Keratinocyte (primary cell): ENCODE data around the gene PAPPA2. TPM values are rescaled to one million over a fixed set of nuclear protein-coding genes. Genes with fewer than 3 reads are reported as not detected.

Experiments
- DNase-seq: peaks from one replicate; pipeline ENCODE4 v3.0.0-alpha.2; 2011; ENCODE audit warnings: low read depth, missing footprints, low spot score
- FAIRE-seq: peaks from 2 replicates; lab custom pipeline; 2011; peaks lifted over from hg19 to GRCh38; lab: Jason Lieb, UNC
- H2AFZ ChIP-seq: 2 replicates; pipeline ENCODE4 v1.6.0; 2012; ENCODE audit warnings: low read length, control low read depth, inconsistent platforms; ENCODE audit not compliant: control insufficient read depth
- H3K27ac ChIP-seq: 2 replicates; pipeline ENCODE4 v1.5.1; 2011; ENCODE audit warnings: low read length; ENCODE audit not compliant: control insufficient read depth, insufficient read depth
- H3K27me3 ChIP-seq: 3 replicates; pipeline ENCODE4 v1.6.0; 2011; ENCODE audit warnings: low read length; ENCODE audit not compliant: control insufficient read depth, insufficient read depth; ENCODE audit errors: extremely low read depth
- H3K36me3 ChIP-seq, 2 experiments: 2 replicates in 1 of 2; 3 replicates in 1 of 2; pipeline ENCODE4 v1.5.1; 2011; ENCODE audit warnings: low read length in 2 of 2, mild to moderate bottlenecking in 1 of 2; ENCODE audit not compliant: control insufficient read depth in 2 of 2, insufficient read depth in 2 of 2; ENCODE audit errors: extremely low read depth in 1 of 2
- H3K4me1 ChIP-seq: 3 replicates; pipeline ENCODE4 v1.5.1; 2011; ENCODE audit warnings: low read length; ENCODE audit not compliant: control insufficient read depth, insufficient read depth; ENCODE audit errors: extremely low read depth
- H3K4me2 ChIP-seq: 3 replicates; pipeline ENCODE4 v1.6.0; 2011; ENCODE audit warnings: low read depth, low read length; ENCODE audit not compliant: control insufficient read depth, insufficient read depth; ENCODE audit errors: extremely low read depth
- H3K4me3 ChIP-seq, 3 experiments: fragments of 200-600 bp in 1 of 3; sonication (generic) in 1 of 3; 2 replicates in 2 of 3; 3 replicates in 1 of 3; pipeline ENCODE4 v1.5.1; 2011 to 2016; ENCODE audit warnings: low read length in 3 of 3, mild to moderate bottlenecking in 3 of 3, control low read depth in 2 of 3, inconsistent platforms in 1 of 3, low read depth in 1 of 3, mixed read lengths in 1 of 3, mixed run types in 1 of 3, moderate library complexity in 1 of 3; ENCODE audit not compliant: control insufficient read depth in 2 of 3, insufficient read depth in 2 of 3; ENCODE audit errors: extremely low read depth in 1 of 3
- H3K79me2 ChIP-seq: 2 replicates; pipeline ENCODE4 v1.6.0; 2012; ENCODE audit warnings: low read length; ENCODE audit not compliant: control insufficient read depth, insufficient read depth
- H3K9ac ChIP-seq: 3 replicates; pipeline ENCODE4 v1.6.0; 2011; ENCODE audit warnings: low read length; ENCODE audit not compliant: control insufficient read depth, insufficient read depth; ENCODE audit errors: extremely low read depth
- H3K9me1 ChIP-seq: 3 replicates; pipeline ENCODE4 v1.6.0; 2011; ENCODE audit warnings: low read length; ENCODE audit not compliant: control insufficient read depth, insufficient read depth; ENCODE audit errors: extremely low read depth
- H3K9me3 ChIP-seq: 2 replicates; pipeline ENCODE4 v1.5.1; 2012; ENCODE audit warnings: low read depth, low read length; ENCODE audit not compliant: control insufficient read depth
- H4K20me1 ChIP-seq: 3 replicates; pipeline ENCODE4 v1.6.0; 2011; ENCODE audit warnings: low read length; ENCODE audit not compliant: control insufficient read depth, insufficient read depth; ENCODE audit errors: extremely low read depth
- CTCF ChIP-seq, 3 experiments: IDR thresholded peaks in 1 of 3; conservative IDR thresholded peaks in 1 of 3; optimal IDR thresholded peaks in 1 of 3; 2 replicates in 2 of 3; 3 replicates in 1 of 3; pipeline versions ENCODE3 to v1.5.1; 2011; ENCODE audit warnings: low read length in 3 of 3, mild to moderate bottlenecking in 3 of 3, moderate library complexity in 2 of 3, control low read depth in 1 of 3, inconsistent platforms in 1 of 3; ENCODE audit not compliant: insufficient read depth in 2 of 3; ENCODE audit errors: extremely low read depth in 1 of 3
- EZH2 ChIP-seq: IDR thresholded peaks from one replicate; pipeline ENCODE4 v1.6.1; 2012; ENCODE audit warnings: inconsistent platforms, mild to moderate bottlenecking, low read length, moderate library complexity
- dilution Hi-C: fragments of 300-500 bp; cut with MboI; formaldehyde crosslinking; loops from one replicate; pipeline ENCODE4 v1.7.0; 2020; ENCODE audit warnings: low sequenced_read_pairs; ENCODE audit not compliant: extremely low pct_ligation_motif_present
- polyA plus RNA-seq, 5 experiments: library from polyadenylated mRNA; depleted of rRNA in 3 of 5; stranded (reverse) in 3 of 5; stranded (forward) in 1 of 5; unstranded in 1 of 5; fragments of >200 nt; gene quantifications; 1 replicate in 1 of 5; 2 replicates in 3 of 5; 3 replicates in 1 of 5; pipeline versions ENCODE4 v1.2.1 to v1.2.3, GENCODE V29; 2011 to 2012; ENCODE audit warnings: missing spikeins in 2 of 5, low read depth in 1 of 5, low replicate concordance in 1 of 5

Gene PAPPA2
- polyA plus RNA-seq, 1 donor (not counting 4 experiments of a cell fraction or from before 2014, with no cell fraction given), result 0.07 TPM

- H3K4me1 ChIP-seq, result no peaks in the 10 kb centered on the region
- FAIRE-seq (no peak), DNase-seq (no peak)
- H3K36me3 ChIP-seq, result no peaks in the 10 kb centered on the region
- H3K9me3 ChIP-seq, result no peaks in the 10 kb centered on the region
- no peaks in the 10 kb centered on the region for H3K27me3 ChIP-seq
- dilution Hi-C loops, result no loop called here
- H3K9me1 ChIP-seq, result no peaks in the 10 kb centered on the region
- TF ChIP-seq CTCF (optimal IDR thresholded peaks at IDR 0.05 in 1 of 3, IDR thresholded peaks at IDR 0.05 in 1 of 3, conservative IDR thresholded peaks at IDR 0.05 in 1 of 3; ENCODE audit: extremely low read depth in 1 of 3, insufficient read depth in 2 of 3, low read length in 3 of 3) (no peak), EZH2 (no peak)
- H3K9ac ChIP-seq, result no peak overlapping the region
- H3K79me2 ChIP-seq, result no peaks in the 10 kb centered on the region
- H4K20me1 ChIP-seq, result no peaks in the 10 kb centered on the region
- H3K4me2 ChIP-seq, result no peak overlapping the region
- no peak overlapping the region for H2AFZ ChIP-seq
- no peak overlapping the region for H3K27ac ChIP-seq
- no peak overlapping the region for H3K4me3 ChIP-seq
Observed at GRCh38 chr1:176885341-176885740, 422.4 kb downstream of the PAPPA2 start.

GRCh38 chr1:176885751-176886150, 422.8 kb downstream of the PAPPA2 start:
- H3K4me3 ChIP-seq, result no peak overlapping the region
- no peak for TF ChIP-seq CTCF (optimal IDR thresholded peaks at IDR 0.05 in 1 of 3, IDR thresholded peaks at IDR 0.05 in 1 of 3, conservative IDR thresholded peaks at IDR 0.05 in 1 of 3; ENCODE audit: extremely low read depth in 1 of 3, insufficient read depth in 2 of 3, low read length in 3 of 3)
- no peak for TF ChIP-seq EZH2
- no peaks in the 10 kb centered on the region for H3K79me2 ChIP-seq
- no peak for DNase-seq
- no peaks in the 10 kb centered on the region for H3K36me3 ChIP-seq
- H3K27me3 ChIP-seq, result no peaks in the 10 kb centered on the region
- dilution Hi-C loops, result no loop called here
- H3K9me1 ChIP-seq, result no peaks in the 10 kb centered on the region
- no peaks in the 10 kb centered on the region for H3K4me1 ChIP-seq
- no peak for FAIRE-seq
- H2AFZ ChIP-seq, result no peak overlapping the region
- H3K4me2 ChIP-seq, result no peak overlapping the region
- H4K20me1 ChIP-seq, result no peaks in the 10 kb centered on the region
- no peaks in the 10 kb centered on the region for H3K9me3 ChIP-seq
- H3K27ac ChIP-seq, result no peak overlapping the region
- no peak overlapping the region for H3K9ac ChIP-seq
